Sigmoid colon (tissue), 7 donors: ENCODE results near the gene USH1C. TPM values are rescaled to one million over a fixed set of nuclear protein-coding genes. Genes with fewer than 3 reads are reported as not detected.

ENCODE experiments used
- DNase-seq: peaks from one replicate; pipeline ENCODE4 v3.0.0-alpha.2; 2019
- H3K27ac ChIP-seq, 4 donors: fragments of 200-600 bp; sonication (generic); one replicate each; pipeline ENCODE4 v1.5.1; 2016 to 2019; ENCODE audit warnings: mild to moderate bottlenecking in 1 of 4
- H3K27me3 ChIP-seq, 3 donors: fragments of 200-600 bp; sonication (generic); one replicate each; pipeline ENCODE4 v1.5.1; 2019; ENCODE audit warnings: mild to moderate bottlenecking in 1 of 3
- H3K36me3 ChIP-seq, 4 donors: fragments of 200-600 bp; sonication (generic); one replicate each; pipeline ENCODE4 v1.5.1; 2016 to 2019
- H3K4me1 ChIP-seq, 4 donors: fragments of 200-600 bp; sonication (generic); one replicate each; pipeline ENCODE4 v1.5.1; 2017 to 2019
- H3K4me3 ChIP-seq, 4 donors: fragments of 200-600 bp; sonication (generic); one replicate each; pipeline ENCODE4 v1.5.1; 2017 to 2019; ENCODE audit warnings: mild to moderate bottlenecking in 2 of 4, moderate library complexity in 1 of 4
- H3K9me3 ChIP-seq, 4 donors: fragments of 200-600 bp in 3 of 4; sonication (generic) in 3 of 4; one replicate each; pipeline versions ENCODE4 v1.5.1 to v1.6.1; 2013 to 2019
- EP300 ChIP-seq, 4 donors: sonication (generic); formaldehyde crosslinking; IDR thresholded peaks; one replicate each; pipeline ENCODE4 v1.6.1; 2017; ENCODE audit warnings: antibody characterized with exemption in 4 of 4
- POLR2A ChIP-seq, 2 donors: fragments of 450-650 bp; IDR thresholded peaks; one replicate each; pipeline ENCODE4 v1.6.1; 2016; ENCODE audit warnings: antibody characterized with exemption in 2 of 2, mild to moderate bottlenecking in 2 of 2, moderate library complexity in 2 of 2
- POLR2AphosphoS5 ChIP-seq, 4 donors: sonication (generic); formaldehyde crosslinking; IDR thresholded peaks; one replicate each; pipeline ENCODE4 v1.6.1; 2017; ENCODE audit warnings: antibody characterized with exemption in 4 of 4
- WGBS, 2 donors: extraction: QIAGEN DNeasy Blood & Tissue Kit; methylation state at CpG; one replicate each; pipeline ENCODE4 v1.1.7; 2013; 5-methylcytosine and 5-hydroxymethylcytosine counted together
- intact Hi-C: fragments of 100-400 bp; cut with DNase I; formaldehyde crosslinking; loops from one replicate; pipeline ENCODE4 v1.15.1; 2023
- polyA plus RNA-seq, 3 donors: library from polyadenylated mRNA; stranded (reverse); fragments of 200-250 nt; gene quantifications; one replicate each; pipeline ENCODE4 v1.2.3, GENCODE V29; 2013
- total RNA-seq, 4 donors: library from RNA; depleted of rRNA; stranded (reverse); fragments of >200 nt; gene quantifications; one replicate each; pipeline ENCODE4 v1.1.0, GENCODE V29; 2016
- TF ChIP-seq, protein P1 (sequence below), 4 experiments: fragments of 450-650 bp in 3 of 4; fragments of 200-600 bp in 1 of 4; IDR thresholded peaks; one replicate each; pipeline ENCODE4 v1.5.1; 2016 to 2019; ENCODE audit warnings: antibody characterized with exemption in 4 of 4, mild to moderate bottlenecking in 3 of 4, moderate library complexity in 2 of 4
- donor health status: healthy with polysubstance abuse.
- donor health status: Bipolar disorder and iron deficiency.
- donor health status: healthy.

The USH1C gene
- total and polyA plus RNA-seq, 7 donors: 1.2 to 152 (median 2.5) TPM

DNA sequence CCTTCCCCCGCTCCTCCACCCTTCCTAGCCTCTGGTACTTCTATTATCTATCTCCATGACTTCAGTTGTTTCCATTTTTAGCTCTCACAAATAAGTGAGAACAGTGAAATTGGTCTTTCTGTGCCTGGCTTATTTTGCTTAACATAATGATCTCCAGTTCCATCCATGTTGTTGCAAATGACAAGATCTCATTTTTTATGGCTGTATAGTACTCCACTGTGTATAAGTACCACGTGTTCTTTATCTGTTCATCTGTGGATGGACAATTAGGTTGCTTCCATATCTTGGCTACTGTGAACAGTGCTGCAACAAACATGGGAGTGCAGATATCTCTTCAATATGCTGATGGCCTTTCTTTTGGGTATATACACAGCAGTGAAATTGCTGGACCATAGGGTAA, 60.7 kb downstream of the USH1C start:
- Histone ChIP-seq H3K27me3 (peaks cover 0 to 7% (median 0%) of the 10 kb centered on the region in 3 donors), H3K9me3 (no peaks in the 10 kb centered on the region), H3K4me1 (peaks cover 0 to 10% (median 6%) of the 10 kb centered on the region in 4 donors), H3K36me3 (no peaks in the 10 kb centered on the region), H3K4me3 (no peak overlapping the region), H3K27ac (no peak overlapping the region)
- no peak for DNase-seq
- intact Hi-C loops: no loop called here
- TF ChIP-seq POLR2A (IDR thresholded peaks at IDR 0.05) (no peak), POLR2AphosphoS5 (IDR thresholded peaks at IDR 0.05) (no peak)
- 75 to 81% methylated on average over 2 of the region's 2 CpGs for WGBS, 2 donors

DNA sequence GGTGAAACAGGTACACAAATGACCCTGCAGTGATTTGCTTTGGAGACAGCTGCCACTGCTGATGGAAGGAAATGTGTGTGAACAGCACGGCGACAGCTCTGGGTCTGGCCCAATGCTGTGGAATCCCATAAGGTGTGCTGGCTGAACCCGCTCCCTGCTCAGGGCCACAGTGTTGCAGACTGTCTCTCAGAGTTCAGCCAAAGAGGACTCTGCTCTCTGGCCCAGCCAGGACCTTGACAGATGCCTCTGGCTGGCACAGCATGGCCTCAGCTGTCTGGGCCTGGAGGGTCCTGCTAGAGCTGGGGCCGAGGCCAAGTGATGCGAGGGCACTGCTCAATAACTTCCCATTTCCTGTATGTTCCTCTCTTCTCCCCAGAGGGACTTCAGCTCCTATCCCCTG, 62.3 kb downstream of the USH1C start:
- H3K4me1 ChIP-seq: peaks cover 0 to 10% (median 6%) of the 10 kb centered on the region in 4 donors

DNA sequence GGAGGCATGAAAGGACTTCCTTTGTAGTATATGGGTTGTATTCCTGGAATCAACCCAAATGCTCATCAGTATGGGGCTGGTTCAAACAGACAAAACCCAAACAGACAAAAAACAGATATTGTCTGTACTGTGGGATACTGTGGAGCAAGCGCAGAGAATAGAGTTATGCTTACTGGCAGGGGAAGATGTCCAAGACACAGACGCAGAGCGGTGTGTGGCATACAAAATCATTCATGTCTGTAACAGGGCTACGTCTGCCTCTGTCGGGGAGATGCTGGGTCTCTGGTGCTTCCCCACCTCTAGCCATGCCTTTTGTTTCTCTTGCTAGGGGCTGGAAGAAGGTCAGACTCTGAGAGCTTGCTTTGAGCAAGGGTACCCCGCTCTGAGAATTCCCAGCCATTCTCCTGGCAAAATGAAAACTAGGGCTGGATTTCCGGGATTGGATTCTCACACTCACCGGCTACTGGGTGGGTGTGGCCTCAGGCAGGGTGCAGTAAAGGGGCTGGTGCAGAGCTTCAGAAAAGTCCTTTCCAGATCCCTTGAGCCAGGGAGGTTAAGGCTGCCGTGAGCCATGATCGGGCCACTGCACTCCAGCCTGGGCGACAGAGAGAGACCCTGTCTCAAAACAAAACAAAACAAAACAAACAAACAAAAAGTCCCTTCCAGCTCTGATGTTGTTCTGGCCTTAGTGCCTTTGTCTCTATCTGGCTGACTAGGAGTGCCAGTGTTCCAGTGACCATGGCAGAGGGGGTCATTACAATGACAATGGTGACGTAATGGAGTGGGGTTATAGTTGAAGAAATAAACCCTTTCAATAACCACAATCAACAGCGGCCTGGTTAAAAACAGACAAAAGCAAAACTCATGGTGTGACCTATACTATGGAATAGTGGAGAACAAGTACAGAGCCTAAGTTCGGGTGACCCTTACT, 64.7 kb downstream of the USH1C start:
- TF ChIP-seq, protein P1, sequence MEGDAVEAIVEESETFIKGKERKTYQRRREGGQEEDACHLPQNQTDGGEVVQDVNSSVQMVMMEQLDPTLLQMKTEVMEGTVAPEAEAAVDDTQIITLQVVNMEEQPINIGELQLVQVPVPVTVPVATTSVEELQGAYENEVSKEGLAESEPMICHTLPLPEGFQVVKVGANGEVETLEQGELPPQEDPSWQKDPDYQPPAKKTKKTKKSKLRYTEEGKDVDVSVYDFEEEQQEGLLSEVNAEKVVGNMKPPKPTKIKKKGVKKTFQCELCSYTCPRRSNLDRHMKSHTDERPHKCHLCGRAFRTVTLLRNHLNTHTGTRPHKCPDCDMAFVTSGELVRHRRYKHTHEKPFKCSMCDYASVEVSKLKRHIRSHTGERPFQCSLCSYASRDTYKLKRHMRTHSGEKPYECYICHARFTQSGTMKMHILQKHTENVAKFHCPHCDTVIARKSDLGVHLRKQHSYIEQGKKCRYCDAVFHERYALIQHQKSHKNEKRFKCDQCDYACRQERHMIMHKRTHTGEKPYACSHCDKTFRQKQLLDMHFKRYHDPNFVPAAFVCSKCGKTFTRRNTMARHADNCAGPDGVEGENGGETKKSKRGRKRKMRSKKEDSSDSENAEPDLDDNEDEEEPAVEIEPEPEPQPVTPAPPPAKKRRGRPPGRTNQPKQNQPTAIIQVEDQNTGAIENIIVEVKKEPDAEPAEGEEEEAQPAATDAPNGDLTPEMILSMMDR (IDR thresholded peaks at IDR 0.05): no peak
- no peak for TF ChIP-seq POLR2A (IDR thresholded peaks at IDR 0.05)
- no peak for TF ChIP-seq POLR2AphosphoS5 (IDR thresholded peaks at IDR 0.05)
- TF ChIP-seq EP300 (IDR thresholded peaks at IDR 0.05): no peak
- intact Hi-C loops: no loop called here
- H3K4me3 ChIP-seq: no peak overlapping the region

More for the DNA sequence above, 62.3 kb downstream of the USH1C start:
- Histone ChIP-seq H3K4me3 (no peak overlapping the region), H3K9me3 (no peaks in the 10 kb centered on the region), H3K36me3 (no peaks in the 10 kb centered on the region), H3K27ac (no peak overlapping the region), H3K27me3 (peaks cover 2 to 23% (median 10%) of the 10 kb centered on the region in 3 donors)
- DNase-seq: no peak
- TF ChIP-seq POLR2AphosphoS5 (IDR thresholded peaks at IDR 0.05) (no peak), POLR2A (IDR thresholded peaks at IDR 0.05) (no peak), EP300 (IDR thresholded peaks at IDR 0.05) (no peak)
- TF ChIP-seq, protein P1 (IDR thresholded peaks at IDR 0.05): no peak
- WGBS, 2 donors: 89 to 91% methylated on average over 5 of the region's 5 CpGs
- intact Hi-C loops: no loop called here

DNA sequence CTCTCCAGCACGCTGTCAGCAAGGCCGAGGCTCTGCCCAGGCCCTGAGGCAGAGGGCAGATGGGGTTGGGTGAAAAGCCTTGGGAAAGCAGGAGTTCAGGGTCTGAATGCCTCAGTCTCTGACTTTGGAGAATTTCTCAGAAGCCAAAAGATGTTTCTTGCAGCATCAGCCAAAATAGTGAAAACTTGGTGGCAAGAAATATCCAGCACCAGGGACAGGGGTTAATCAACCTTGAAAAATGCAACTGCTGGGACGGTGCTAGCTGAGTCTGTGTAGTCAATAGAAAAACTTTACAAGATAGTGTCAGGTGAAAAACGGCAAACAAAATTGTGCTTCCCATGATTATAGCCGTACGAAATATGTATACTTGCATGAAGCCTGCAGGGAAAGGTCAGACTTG, 66.1 kb downstream of the USH1C start:
- no peak overlapping the region for H3K27ac ChIP-seq
- no peaks in the 10 kb centered on the region for H3K36me3 ChIP-seq
- H3K9me3 ChIP-seq: no peaks in the 10 kb centered on the region
- no peak for DNase-seq
- H3K27me3 ChIP-seq: peaks cover 21 to 61% (median 38%) of the 10 kb centered on the region in 3 donors
- TF ChIP-seq, protein P1 (IDR thresholded peaks at IDR 0.05): no peak
- TF ChIP-seq EP300 (IDR thresholded peaks at IDR 0.05): no peak
- no peak for TF ChIP-seq POLR2A (IDR thresholded peaks at IDR 0.05)
- no peak for TF ChIP-seq POLR2AphosphoS5 (IDR thresholded peaks at IDR 0.05)
- H3K4me1 ChIP-seq: peaks cover 0 to 20% (median 15%) of the 10 kb centered on the region in 4 donors
- H3K4me3 ChIP-seq: no peak overlapping the region
- intact Hi-C loops: no loop called here
- WGBS, 2 donors: 38 to 53% methylated on average over 6 of the region's 6 CpGs

More for the DNA sequence above, 64.7 kb downstream of the USH1C start:
- Histone ChIP-seq H3K4me1 (peaks cover 0 to 20% (median 15%) of the 10 kb centered on the region in 4 donors), H3K27ac (no peak overlapping the region), H3K36me3 (no peaks in the 10 kb centered on the region), H3K9me3 (no peaks in the 10 kb centered on the region), H3K27me3 (peaks cover 19 to 47% (median 28%) of the 10 kb centered on the region in 3 donors)
- 16 to 33% methylated on average over 14 of the region's 14 CpGs for WGBS, 2 donors
- no peak for DNase-seq

DNA sequence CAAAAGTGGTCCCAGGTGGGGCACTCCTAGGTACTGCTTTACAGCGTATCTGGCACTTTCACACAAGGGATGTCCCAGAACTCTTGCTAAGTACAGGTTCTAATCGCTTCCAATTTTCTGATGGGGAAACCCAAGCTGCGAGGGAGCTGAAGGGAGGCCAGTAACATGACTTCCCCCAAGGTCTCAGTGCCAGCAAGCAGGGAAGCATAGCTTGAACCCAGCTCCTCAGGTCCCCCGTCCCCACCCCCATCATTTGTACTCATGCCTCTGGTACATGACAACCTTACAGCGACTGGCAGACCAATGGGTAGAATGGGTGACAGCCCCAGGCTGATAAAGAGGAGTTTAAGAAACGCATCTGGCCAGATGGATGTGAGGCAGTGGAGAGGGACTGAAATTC, 66.9 kb downstream of the USH1C start:
- DNase-seq: no peak
- H3K27ac ChIP-seq: no peak overlapping the region
- H3K4me3 ChIP-seq: no peak overlapping the region
- peaks cover 21 to 63% (median 40%) of the 10 kb centered on the region in 3 donors for H3K27me3 ChIP-seq
- H3K9me3 ChIP-seq: no peaks in the 10 kb centered on the region
- WGBS, 2 donors: 46 to 47% methylated on average over 6 of the region's 6 CpGs
- TF ChIP-seq EP300 (IDR thresholded peaks at IDR 0.05): no peak
- no peak for TF ChIP-seq POLR2A (IDR thresholded peaks at IDR 0.05)
- no peak for TF ChIP-seq POLR2AphosphoS5 (IDR thresholded peaks at IDR 0.05)
- TF ChIP-seq, protein P1 (IDR thresholded peaks at IDR 0.05): no peak
- peaks cover 0 to 20% (median 15%) of the 10 kb centered on the region in 4 donors for H3K4me1 ChIP-seq
- no peaks in the 10 kb centered on the region for H3K36me3 ChIP-seq
- intact Hi-C loops: no loop called here
